ENCODE data around the gene MUL1. TPM values are rescaled to one million over a fixed set of nuclear protein-coding genes. Genes with fewer than 3 reads are reported as not detected.
A peak's percentile ranks its signal among the peaks of the same experiment; 100 is the strongest.

MUL1 gene
- polyA plus RNA-seq, 4 donors, result 35.8 to 39.9 (median 37.9) TPM

DNA sequence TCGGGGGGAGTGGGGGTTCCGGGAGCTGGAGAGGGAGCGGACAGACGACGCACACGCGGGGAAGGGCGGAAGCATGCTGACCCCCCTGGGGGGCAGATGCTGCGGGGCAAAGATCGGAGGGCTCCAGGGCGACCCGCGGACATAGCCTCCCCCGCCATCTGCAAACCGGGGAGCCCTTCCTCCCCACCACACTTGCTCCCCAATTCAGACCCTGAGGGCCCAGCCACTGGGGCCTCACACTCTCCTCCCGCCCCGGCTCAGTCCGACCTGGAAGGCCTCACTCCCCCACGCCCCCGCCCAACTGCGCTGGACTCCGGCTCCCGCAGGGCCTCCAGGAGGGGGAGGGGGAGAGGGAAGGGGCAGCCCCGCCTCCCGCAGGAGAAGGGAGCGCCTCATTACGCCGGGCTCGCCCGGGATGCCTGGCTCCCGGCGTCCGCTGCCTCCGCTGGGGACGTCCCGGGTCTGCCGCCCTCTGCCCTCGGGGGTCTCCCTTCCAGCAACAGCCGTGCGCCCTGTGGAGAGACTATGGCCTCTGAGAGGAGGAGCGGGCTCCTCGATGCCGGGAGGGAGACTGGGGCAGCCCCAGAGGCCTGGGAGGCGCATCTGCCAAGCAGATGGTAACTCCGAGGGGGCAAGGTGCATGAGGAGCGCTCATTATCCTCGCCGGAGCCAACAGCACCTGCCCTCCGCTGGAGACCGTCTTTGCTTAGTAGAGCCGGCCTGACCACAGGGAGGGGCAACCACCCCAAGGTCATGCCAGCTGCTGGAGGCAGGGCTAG is 21.3 kb downstream of the MUL1 start:
- peak in 3 of 4 donors; percentile 65 to 84 (median 81) for DNase-seq (ENCODE audit: low read depth in 4 of 4, low spot score in 3 of 4)

DNA sequence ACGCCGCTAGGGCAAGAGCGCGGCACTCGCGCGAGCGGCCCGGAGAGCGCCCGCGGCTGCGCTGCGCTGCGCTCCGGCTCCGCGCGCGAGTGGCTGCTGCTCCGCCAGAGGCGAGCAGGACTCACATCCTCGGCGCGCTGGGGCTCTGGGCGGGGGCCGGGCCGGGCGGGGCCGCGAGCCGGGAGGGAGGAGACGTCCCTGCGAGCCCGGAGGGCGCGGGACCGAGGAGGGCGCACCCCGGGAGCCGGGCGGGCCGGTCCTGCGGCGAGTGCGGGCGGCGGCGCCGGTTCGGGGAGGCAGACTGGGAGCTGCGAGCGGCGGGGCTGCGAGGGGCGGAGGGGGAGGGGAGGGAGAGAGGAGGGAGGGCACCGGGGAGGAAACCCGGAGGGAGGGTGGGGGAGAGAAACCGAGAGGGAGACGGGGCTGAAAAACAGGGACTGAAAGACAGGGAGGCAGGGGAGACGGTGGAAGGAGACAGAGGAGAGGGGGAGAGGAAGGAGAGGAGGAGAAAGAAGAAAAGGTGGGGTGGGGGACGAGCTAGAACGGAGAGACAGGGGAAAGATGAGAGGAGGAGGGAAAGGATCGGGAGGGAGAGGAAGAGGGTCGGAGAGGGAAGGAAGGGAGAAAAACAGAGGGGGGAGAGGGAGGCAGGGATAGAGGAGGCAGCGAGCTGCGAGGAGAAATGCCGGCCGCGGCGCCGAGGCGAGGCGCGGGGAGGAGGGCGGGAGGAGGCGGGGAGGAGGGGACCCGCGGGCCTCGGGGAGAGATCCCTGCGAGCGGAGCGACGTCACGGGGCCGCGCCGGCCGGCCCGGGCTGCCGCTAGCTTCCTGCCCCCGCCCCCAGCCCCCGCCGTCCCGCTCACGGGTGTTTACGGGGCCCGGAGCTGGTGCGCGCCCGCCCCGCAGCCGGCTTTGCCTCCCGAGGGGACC is 22.2 kb downstream of the MUL1 start, which contains the start of gene CAMK2N1:
Gene CAMK2N1 (minus strand): TSS at position 684 of the 930 bp plus-strand sequence. CDS start 831 bp downstream, outside the sequence.
- peak in 1 of 4 donors; percentile 42 for DNase-seq (ENCODE audit: low read depth in 4 of 4, low spot score in 3 of 4)

DNA sequence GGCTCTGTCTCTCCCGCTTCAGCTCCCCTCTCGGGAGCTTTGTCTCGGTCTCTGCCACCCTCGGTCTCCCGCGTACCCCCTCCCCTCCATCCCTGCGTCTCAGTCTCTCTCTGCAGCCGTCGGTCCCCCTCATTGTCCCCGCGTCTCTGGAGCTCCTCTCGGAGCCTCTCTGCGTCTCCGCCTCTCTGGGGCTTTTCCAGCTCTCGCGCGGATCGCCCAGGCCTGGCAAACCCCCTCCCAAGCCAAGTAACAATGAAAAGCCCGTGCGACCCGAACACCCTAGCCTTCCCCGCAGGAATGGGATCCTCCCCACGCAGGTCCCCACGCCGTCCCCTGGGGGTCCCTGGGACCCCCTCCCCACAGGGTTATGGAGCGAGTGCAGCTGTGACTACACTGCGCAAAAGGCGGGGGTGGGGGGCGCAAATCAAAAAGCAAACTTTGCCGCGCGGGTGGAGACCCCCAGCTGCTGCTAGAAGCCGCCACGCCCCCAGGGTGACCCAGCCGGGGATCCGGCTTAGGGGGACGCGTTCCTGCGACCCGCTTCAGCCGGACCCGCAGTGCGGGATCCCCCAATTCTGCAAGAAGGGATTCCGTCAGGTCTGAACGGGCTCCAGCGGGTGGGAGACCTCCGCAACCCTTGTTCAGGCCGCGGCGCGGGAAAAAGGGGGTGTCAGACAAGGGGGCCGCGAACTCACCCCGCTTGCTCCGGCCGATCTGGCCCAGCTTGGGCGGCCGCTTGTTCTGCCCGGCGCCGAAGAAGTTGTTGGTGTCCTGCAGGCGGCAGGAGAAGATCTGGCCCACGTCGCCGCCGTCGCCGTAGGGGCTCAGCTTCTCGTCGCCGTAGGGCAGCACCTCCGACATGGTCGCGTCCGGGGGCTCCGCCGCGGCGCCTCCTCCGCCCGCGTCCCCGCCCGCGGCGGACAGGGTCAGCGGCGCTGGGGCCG is 23.2 kb downstream of the MUL1 start:
- peak in 1 of 4 donors; percentile 52 for DNase-seq (ENCODE audit: low read depth in 4 of 4, low spot score in 3 of 4)

DNA sequence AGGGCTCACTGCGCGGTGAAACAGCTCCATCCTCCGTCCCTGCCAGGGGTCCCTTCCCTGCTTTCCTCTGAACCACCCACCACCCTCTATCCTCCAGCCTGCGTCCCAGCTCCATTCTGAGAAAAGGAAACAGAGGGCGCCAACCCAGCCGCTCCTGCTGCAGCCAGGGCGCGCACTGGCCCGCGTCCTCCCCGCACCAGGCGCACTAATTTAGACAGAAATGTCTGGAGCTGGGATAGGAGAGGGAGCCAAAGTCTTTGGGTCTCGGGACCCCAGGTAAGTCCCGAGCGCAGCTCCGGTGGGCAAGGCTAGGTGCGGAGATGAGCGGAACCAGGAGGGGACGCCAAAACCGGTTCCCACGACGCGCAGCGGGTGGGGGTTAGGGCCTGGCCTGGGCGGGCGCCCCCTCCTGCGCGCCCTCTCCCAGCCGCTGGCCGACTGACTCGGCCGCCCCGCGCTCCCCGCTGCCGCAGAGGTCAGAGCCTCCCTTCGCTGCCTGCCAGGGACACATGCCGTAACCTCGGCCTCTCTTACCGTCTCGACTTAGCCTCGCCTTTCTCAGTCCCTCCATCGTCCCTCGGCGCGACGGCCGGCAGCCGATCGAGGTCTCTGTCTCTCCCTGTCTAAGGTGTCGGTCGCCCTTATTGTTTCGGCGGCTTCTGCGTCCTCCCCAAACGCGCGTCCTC is 24.0 kb downstream of the MUL1 start:
- no peak for DNase-seq (ENCODE audit: low read depth in 4 of 4, low spot score in 3 of 4)

DNA sequence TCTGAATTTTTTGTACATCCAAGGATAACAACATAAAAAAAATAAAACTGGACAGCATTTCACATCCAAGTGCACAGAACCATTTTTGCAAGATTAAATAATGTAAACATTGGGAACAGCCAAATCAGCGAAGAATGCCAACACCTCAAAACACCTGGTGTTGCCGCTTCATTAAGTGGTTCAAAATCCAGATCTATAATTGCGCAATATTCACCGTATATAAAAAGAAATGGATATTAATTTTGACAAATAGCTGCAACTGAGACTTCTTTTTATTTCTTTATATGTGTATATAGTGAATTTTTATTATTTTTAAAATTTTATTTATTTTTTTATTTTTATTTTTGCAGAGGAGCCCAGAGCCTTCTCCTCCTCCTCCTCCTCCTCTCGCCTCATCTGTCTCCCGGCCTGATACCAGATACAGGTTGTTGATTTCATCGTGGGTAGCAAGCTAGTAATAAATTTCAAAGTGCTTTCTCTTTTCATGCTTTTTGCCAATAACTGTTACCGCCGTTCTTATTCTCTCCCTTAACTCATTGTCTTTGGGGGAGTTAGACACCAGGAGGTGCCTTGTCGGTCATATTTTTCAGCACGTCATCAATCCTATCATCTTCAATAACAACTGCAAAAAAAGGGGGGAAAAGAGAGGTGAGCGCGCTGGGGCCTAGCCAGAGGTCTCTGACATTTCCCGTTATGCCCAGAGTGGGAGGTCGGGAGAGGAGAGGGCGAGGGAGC is 24.7 kb downstream of the MUL1 start:
- no peak for DNase-seq (ENCODE audit: low read depth in 4 of 4, low spot score in 3 of 4)

DNA sequence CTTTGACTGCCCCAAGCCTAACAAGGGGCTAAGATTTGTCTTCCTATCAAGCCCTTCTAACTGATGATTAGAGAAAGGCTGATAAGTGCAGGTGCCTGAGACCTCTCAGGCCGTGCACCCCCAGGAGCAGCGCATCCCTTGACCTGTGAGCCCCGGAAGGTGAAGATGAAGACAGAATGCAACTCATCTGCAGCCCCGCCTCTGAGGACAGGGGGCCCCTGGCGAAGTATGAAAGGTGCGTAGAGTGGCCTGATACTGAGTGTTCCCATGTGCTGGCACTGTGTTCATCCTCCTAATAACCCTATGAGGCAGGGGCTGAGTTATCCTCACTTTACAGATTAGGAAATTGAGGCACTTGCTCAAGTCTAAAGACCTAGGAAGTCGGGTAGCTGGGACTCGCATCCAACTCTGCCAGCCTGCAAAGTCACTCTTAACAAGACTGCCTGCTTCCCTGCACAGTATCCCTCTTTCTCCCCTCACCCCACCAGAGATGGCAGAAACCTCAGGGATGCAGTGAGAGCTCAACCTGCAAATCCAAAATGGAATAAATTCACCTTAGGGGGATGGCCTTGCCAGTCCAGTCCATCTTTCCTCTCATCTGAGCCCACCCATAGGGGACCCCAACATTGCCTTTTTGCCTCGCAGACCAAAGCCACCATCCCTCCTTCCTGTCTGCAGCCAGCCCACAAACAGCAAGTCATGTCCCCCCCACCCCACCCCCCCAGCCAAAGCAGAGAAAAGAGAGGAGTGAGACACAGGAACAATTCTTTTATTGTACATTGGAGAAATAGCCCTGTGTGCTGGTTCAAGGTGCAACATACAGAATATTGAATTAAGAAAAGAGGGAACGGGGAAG is 26.1 kb downstream of the MUL1 start:
- no peak for DNase-seq (ENCODE audit: low read depth in 4 of 4, low spot score in 3 of 4)

DNA sequence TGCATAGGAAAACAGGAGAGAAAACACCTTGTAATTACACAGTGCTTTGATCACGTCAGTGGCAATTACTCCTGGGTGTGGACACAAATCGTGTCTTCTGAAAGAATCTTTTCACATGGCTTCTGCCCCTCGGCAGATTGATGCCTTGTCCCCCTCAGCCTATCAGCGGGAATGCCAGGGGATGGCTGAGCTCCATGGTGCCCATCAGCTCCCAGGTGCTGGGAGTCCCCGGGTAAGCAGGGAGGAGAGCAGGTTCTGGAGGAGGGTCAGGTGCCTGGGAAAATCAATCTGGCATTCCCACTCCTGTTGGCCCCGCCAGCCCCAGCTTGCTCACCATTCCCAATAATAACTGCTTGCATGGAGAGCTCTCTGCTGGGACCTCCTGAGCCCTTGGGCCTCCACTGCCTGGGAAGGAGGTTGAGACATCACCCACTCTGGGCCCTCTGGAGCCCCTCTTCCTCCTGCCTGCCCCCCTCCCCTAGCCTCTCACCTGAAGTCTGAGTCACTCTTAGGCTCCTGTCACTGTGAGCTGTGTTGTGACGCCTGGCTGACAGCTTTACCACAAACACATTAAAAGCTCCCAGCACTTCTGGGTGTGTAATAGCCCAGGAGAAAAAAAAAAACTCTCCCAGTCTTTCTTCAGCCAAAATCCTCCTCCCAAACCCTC is 26.9 kb downstream of the MUL1 start:
- DNase-seq (ENCODE audit: low read depth in 4 of 4, low spot score in 3 of 4), result no peak

DNA sequence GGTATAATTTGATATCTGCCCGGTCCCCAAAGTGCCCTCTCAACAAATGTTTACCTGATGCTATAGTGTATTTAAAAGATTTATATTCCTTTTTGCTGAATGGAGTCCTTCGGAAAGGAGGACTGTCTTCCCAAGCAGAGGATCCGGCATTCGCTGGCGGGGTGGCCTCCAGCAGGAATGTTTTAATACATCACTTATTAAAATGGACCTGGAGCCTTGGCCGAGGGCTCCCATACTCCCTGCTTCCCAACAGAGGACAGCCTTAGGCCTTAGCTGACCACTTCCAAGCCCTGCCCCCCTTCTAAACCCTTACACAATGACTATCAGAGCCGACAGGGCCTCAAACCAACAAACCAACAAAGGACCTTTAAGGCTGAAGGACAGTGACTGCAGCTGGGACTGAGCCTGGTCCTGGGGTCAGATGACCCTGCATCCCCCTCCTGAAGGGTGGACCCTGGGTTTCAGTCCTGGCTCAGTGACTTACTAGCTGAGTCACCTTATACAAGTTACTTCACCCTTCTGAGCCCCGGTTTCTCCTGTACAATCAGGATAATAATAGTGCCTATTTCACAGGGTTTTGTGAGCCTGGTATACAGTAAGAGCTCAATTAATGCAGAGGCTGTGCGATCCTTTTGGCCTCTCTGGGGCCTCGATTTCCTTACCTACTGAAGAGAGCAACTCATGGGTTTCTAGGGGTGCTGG is 27.6 kb downstream of the MUL1 start:
- no peak for DNase-seq (ENCODE audit: low read depth in 4 of 4, low spot score in 3 of 4)

DNA sequence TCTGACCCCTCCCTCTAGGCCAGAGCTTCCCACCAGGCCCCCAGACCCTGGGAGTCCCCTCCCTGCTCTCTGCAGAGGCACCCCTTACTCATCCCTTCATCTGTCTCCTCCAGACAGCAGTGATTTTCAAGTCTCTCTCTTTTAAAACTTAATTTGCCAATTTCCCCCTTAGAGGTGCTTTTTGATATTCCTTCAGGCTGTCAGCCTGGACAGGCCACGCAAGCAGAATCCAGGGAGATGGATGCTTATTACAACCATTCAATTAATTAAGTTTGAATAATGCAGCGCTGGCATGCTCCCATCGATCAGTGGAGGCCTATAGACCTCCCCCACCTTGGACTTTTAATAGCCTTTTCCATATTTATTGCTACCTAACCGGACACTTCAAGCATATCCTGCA is 28.1 kb downstream of the MUL1 start:
- no peak for DNase-seq (ENCODE audit: low read depth in 4 of 4, low spot score in 3 of 4)

DNA sequence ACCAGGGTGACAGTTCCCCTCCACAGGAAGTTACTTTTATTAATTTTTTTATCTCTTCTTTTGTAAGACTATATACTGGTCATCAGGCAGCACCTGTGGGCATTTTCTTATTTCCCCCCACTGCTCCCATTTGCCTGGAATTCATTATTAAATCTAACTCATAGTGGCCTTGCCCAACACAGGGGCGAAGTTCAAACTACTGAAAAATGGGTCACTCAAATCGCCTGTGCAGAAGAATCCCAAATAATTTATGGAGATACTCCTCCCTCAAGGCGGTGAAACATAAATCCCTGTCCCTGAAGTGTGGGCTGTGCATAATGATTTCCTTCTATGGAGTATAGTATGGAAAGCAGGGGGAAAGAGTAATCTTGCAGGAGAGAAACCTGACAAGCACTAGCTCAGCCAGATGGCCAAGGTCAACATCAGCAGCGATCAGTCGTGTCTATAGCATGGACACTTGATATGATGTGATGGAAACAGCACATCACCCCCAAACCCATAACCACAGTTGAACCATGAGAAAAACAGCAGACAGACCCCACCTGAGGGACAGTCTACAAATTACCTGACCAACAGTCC is 29.8 kb downstream of the MUL1 start:
- DNase-seq (ENCODE audit: low read depth in 4 of 4, low spot score in 3 of 4), result no peak

DNA sequence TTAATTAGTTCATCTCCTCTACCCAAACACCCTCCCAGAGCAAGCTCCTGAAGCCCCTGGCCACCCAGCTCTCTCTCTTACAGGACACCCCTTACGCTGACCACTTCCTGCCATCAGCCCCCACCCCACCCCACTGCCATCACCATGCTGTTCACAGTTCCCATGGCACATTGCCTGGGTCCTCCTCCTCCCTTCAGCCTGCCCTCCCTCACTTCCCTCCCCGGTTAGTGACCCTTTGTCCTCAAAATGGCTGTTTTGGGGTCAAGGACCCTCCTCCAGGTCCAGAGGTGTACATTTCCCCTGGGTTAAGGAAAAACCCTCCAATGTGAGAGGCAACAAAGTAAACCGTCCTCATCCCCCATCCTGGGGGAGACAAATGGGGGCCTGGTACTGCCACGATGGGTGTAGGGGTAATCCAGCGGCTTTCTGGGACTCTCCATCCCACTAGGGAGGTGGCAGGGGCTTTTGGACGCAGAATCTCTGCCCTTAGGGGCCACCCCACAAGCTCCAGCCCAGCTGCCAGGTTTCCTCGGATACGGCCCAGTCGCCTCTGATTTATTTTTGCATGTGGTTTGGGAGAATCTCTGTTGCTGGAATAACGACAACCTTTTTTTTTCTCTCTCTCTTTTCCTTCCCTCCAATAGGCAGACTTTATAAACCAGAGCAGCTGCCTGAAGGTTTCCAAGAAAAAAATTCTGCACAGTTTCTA is 30.4 kb downstream of the MUL1 start:
- DNase-seq (ENCODE audit: low read depth in 4 of 4, low spot score in 3 of 4), result no peak

DNA sequence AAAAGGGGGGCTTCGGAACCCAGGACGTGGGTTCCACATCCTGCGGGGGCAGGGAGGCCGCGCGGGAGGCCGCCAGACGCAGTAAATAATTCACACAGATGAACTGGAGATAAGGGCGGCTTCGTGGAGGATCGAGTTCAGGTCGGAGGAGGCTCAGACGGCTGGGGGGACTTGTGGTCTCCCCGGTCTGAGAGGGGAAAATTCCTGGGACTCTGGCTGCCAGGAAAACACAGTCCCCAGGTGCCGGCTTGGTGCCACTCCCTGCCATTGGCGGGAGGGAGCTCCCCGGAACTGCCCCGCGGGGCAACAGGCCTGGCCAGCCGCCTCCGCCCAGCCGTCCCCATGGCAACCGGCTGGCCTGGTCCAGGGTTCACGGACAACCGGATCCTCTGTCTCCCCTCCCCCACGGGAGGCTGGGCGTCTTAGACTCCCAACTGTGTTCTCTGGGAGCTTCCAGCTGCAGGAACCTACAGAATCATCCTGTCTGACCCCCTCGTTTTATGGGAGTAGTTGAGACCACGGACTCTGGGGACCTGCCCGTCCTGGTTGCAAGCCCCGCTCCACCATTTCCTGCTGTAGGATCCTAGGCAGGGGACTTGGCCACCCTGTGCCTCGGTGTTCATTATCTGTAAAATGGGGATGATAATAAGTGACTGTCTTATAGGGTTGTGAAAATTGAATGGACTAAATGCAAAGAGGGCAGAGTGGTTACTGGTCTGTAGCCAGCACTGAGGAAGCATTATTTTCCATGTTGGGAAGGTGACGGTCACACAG is 31.5 kb downstream of the MUL1 start:
- DNase-seq (ENCODE audit: low read depth in 4 of 4, low spot score in 3 of 4), result peak in 2 of 4 donors; percentile 57 to 80

DNA sequence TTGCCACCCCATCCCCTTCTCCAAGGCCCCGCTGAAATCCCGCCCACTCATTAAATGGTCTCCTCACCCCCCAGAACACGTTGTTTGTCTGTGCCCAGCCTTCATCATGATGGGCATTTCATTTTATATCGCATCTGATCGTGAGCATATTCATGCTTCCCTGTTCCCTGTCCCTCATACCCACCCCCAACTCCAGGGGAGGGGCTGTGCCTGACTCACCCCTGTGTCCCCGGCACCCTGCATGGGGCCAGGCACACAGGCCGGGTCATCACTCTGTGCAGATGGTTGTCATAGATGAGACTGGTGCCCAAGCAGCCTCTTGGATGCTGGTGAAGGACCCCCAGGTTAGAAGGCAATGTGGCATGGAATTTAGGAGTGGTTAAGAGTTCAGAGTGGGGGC is 33.0 kb downstream of the MUL1 start:
- no peak for DNase-seq (ENCODE audit: low read depth in 4 of 4, low spot score in 3 of 4)

DNA sequence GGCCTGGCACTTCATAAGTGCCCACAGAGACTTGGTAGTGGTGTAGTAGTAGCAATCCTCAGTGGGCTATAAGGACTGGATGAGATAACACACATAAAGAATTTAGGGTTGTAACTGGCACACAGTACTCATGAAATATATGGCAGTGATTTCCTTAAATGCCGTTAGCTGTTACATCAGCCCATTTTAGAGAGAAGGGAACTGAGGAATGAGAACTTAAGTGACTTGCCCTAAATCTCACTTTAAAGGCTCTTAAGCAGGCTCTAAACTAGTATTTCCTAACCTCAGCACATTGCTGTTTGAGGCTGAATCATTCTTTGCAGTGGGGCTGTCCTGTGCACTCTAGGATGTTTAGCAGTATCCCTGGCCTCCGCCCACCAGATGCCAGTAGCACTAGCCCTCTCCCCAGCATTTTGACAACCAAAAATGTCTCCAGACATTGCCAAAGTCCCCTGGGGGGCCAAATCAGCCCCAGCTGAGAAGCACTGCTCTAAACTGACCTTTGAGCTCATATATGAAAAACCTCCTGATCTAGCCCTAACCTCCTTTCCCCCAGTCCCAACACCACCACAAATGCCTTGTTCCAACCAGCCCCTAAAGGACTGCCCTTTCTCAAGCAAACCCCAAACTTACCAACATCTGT is 33.5 kb downstream of the MUL1 start:
- no peak for DNase-seq (ENCODE audit: low read depth in 4 of 4, low spot score in 3 of 4)

DNA sequence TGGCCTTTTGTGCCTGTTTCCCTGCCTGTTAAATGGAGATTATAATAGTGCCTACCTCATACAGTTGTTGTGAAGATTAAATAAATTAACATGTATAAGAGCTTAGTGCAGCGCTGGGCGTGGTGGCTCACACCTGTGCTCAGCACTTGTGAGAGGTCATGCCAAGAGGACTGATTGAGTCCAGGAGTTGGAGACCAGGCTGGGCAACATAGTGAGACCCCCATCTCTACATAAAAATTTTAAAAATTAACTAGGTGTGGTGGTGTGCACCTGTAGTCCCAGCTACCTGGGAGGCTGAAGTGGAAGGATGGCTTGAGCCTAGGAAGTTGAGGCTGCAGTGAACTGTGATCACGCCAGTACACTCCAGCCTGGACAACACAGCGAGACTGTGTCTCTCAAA is 34.1 kb downstream of the MUL1 start:
- DNase-seq (ENCODE audit: low read depth in 4 of 4, low spot score in 3 of 4), result no peak
